ENCODE measurements around the gene SPARCL1.
"Not testable (repeated sequence)": the region's sequence is repeated elsewhere in the genome, so short reads cannot be mapped to it uniquely, and the experiment has no call there.

The SPARCL1 gene

DNA sequence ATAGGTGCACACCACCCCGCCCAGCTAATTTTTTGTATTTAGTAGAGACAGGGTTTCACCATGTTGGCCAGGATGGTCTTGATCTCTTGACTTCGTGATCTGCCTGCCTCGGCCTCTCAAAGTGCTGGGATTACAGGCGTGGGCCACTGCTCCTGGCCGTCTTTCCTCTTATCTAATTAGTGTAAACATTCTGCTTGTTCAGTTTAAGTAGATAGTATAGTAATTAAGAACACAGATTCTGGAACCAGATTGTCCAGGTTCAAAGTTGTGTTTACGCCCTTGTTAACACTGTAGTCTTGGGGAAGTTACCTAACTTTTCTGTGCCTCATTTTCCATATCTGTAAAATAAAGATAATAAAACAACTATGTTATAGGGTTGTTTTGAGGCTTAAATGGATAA, 82.8 kb downstream of the SPARCL1 start:
- not testable (repeated sequence) for DNase-seq (ENCODE audit: low read depth in 1 of 2, low spot score in 1 of 2)

- no peak for DNase-seq (ENCODE audit: low read depth in 1 of 2, low spot score in 1 of 2)
Measured at GRCh38 chr4:87445964-87446363, 83.2 kb downstream of the SPARCL1 start.

GRCh38 chr4:87444741-87445140, 84.4 kb downstream of the SPARCL1 start:
- no peak for DNase-seq (ENCODE audit: low read depth in 1 of 2, low spot score in 1 of 2)

DNA sequence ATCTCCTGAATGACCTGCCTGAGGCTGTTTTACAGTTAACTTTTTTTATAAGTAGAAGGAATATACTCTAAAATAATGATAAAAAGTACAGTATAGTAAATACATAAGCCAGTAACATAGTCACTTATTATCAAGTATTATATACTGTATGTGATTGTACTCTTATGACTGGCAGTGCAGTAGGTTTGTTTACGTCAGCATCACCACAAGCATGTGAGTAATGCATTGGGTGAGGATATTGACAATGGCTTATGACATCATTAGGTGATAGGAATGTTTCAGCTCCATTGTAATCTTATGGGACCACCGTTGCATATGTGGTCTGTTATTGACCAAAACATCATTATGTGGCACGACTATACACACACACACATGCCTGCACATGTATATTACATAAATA, 86.3 kb downstream of the SPARCL1 start:
- DNase-seq (ENCODE audit: low read depth in 1 of 2, low spot score in 1 of 2) = no peak

- DNase-seq (ENCODE audit: low read depth in 1 of 2, low spot score in 1 of 2) = no peak
Measured at GRCh38 chr4:87433342-87433741, 95.8 kb downstream of the SPARCL1 start.

- DNase-seq (ENCODE audit: low read depth in 1 of 2, low spot score in 1 of 2) = no peak
Measured at GRCh38 chr4:87430038-87430437, 99.1 kb downstream of the SPARCL1 start.

DNA sequence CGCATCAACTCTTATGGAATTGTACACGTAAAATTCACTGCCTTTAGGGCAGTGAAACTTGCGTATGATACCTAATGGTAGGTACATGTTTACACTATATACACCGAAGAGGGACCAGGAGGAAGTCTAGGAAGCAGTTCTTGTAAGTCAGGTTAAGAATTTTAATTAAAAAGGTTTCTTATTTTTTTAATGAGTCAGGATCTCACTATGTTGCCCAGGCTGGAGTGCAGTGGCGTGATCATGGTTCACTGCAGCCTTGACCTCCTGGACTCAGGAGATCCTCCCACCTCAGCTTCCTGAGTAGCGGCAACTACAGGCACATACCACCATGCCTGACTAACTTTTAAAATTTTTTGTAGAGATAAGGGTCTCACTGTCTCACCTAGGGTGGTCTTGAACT, 100.2 kb downstream of the SPARCL1 start:
- DNase-seq (ENCODE audit: low read depth in 1 of 2, low spot score in 1 of 2) = no peak

DNA sequence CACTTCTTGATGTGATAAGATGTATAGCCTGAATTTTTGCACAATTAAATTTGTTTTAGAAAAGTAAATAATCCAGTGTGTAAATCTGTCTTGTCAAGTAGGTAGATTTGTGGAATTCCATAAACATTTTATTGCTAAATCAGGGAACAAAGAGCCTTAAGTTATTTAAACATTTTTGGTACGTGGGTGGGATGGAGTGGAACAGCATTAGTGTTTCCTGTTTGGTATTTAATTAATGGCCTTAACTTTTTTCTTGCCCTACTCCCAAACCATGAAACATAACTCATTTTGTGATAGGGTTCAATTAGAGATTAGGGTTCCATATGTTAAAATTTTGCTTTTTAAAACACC, 101.7 kb downstream of the SPARCL1 start:
- no peak for DNase-seq (ENCODE audit: low read depth in 1 of 2, low spot score in 1 of 2)

GRCh38 chr4:87426865-87427517, 102.2 kb downstream of the SPARCL1 start:
- DNase-seq (ENCODE audit: low read depth in 1 of 2, low spot score in 1 of 2) = no peak

DNA sequence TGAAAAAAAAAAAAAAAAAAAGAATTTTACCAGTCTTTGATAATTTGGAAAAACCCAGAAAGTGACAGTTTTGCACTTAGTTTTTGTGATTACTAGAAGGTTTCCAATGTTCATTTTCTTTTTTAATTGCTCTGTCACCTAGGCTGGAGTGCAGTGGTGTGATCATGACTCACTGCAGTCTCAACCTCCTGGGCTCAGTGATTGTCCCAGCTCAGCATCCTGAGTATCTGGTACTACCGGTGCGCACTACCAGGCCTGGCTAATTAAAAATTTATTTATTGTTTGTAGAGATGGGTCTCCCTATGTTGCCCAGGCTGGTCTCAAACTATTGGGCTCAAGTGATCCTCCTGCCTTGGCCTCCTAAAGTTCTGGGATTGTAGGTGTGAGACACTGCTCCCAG, 103.5 kb downstream of the SPARCL1 start:
- no peak for DNase-seq (ENCODE audit: low read depth in 1 of 2, low spot score in 1 of 2)

DNA sequence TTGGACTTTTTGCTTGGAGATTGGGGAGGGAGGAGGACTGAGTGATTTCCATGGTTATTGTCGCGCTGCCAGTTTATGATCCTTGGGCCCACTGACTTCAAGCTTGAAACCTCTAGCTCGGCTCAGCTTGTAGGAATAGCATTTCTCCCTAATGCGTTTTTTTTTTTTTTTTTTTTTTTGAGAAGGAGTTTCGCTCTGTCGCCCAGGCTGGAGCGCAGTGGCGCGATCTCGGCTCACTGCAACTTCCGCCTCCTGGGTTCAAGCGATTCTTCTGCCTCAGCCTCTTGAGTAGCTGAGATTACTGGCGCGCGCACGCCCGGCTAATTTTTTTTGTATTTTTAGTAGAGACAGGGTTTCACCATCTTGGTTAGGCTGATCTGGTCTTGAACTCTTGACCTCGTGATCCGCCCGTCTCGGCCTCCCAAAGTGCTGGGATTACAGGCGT, 105.1 kb downstream of the SPARCL1 start:
- not testable (repeated sequence) for DNase-seq (ENCODE audit: low read depth in 1 of 2, low spot score in 1 of 2)
